NT2/D1 (cell line): Measurements from ENCODE around the gene NAXD.
"Not testable (repeated sequence)": the region's sequence is repeated elsewhere in the genome, so short reads cannot be mapped to it uniquely, and the experiment has no call there.

Source experiments
- DNase-seq: peaks from one replicate; pipeline ENCODE4 v3.0.0-alpha.2; 2011; ENCODE audit warnings: low read depth, low spot score
- H3K27me3 ChIP-seq: 2 replicates; pipeline ENCODE4 v1.6.0; 2011; ENCODE audit warnings: mild to moderate bottlenecking; ENCODE audit not compliant: insufficient read length, insufficient read depth
- H3K36me3 ChIP-seq: 2 replicates; pipeline ENCODE4 v1.6.1; 2011; ENCODE audit warnings: mild to moderate bottlenecking, low read length, mixed read lengths; ENCODE audit not compliant: insufficient read depth, insufficient read length
- H3K4me1 ChIP-seq: 2 replicates; pipeline ENCODE4 v1.5.1; 2011; ENCODE audit not compliant: insufficient read depth, insufficient read length
- H3K4me3 ChIP-seq: 2 replicates; pipeline ENCODE4 v1.5.1; 2011; ENCODE audit warnings: low read depth; ENCODE audit not compliant: insufficient read length
- H3K9ac ChIP-seq: 2 replicates; pipeline ENCODE4 v1.6.0; 2011; ENCODE audit warnings: low read depth; ENCODE audit not compliant: insufficient read length
- H3K9me3 ChIP-seq: 2 replicates; pipeline ENCODE4 v1.5.1; 2011; ENCODE audit warnings: mild to moderate bottlenecking, low read length; ENCODE audit not compliant: insufficient read depth
- SUZ12 ChIP-seq: IDR thresholded peaks from 2 replicates; pipeline ENCODE4 v1.6.1; 2011; ENCODE audit not compliant: insufficient read length, insufficient read depth; ENCODE audit errors: extremely low read depth
- YY1 ChIP-seq: IDR thresholded peaks from 2 replicates; pipeline ENCODE4 v1.6.1; 2011; ENCODE audit not compliant: insufficient read length, insufficient read depth
- ZNF274 ChIP-seq: IDR thresholded peaks from 2 replicates; pipeline ENCODE4 v1.6.1; 2011; ENCODE audit warnings: mild to moderate bottlenecking, low read depth, low read length

The NAXD gene

GRCh38 chr13:110662777-110663443 is 47.6 kb downstream of the NAXD start:
- H3K4me1 ChIP-seq, result no peaks in the 10 kb centered on the region
- no peak overlapping the region for H3K4me3 ChIP-seq
- H3K36me3 ChIP-seq, result peaks cover 64% of the 10 kb centered on the region
- H3K9ac ChIP-seq, result no peak overlapping the region
- DNase-seq, result no peak
- no peaks in the 10 kb centered on the region for H3K27me3 ChIP-seq
- H3K9me3 ChIP-seq, result peaks cover 13% of the 10 kb centered on the region; the same call in 1 of the 2 replicates
- TF ChIP-seq ZNF274 (no peak), YY1 (no peak), SUZ12 (no peak)

- Histone ChIP-seq H3K27me3 (no peaks in the 10 kb centered on the region), H3K4me3 (no peak overlapping the region), H3K36me3 (peaks cover 66% of the 10 kb centered on the region), H3K9ac (no peak overlapping the region), H3K4me1 (no peaks in the 10 kb centered on the region), H3K9me3 (peaks cover 11% of the 10 kb centered on the region; the same call in 1 of the 2 replicates)
- DNase-seq, result no peak
- TF ChIP-seq YY1 (no peak), SUZ12 (no peak), ZNF274 (no peak)
Measured at GRCh38 chr13:110663491-110663890, 48.1 kb downstream of the NAXD start.

GRCh38 chr13:110664041-110664440 is 48.7 kb downstream of the NAXD start:
- H3K27me3 ChIP-seq, result no peaks in the 10 kb centered on the region
- H3K4me1 ChIP-seq, result no peaks in the 10 kb centered on the region
- no peak for DNase-seq
- peaks cover 14% of the 10 kb centered on the region; the same call in 1 of the 2 replicates for H3K9me3 ChIP-seq
- no peak overlapping the region for H3K9ac ChIP-seq
- TF ChIP-seq SUZ12 (no peak), YY1 (no peak), ZNF274 (no peak)
- no peak overlapping the region for H3K4me3 ChIP-seq
- peaks cover 69% of the 10 kb centered on the region for H3K36me3 ChIP-seq

GRCh38 chr13:110664673-110665072 is 49.3 kb downstream of the NAXD start:
- peaks cover 69% of the 10 kb centered on the region for H3K36me3 ChIP-seq
- DNase-seq, result no peak
- H3K4me1 ChIP-seq, result no peaks in the 10 kb centered on the region
- H3K9ac ChIP-seq, result no peak overlapping the region
- peaks cover 21% of the 10 kb centered on the region; the same call in 1 of the 2 replicates for H3K9me3 ChIP-seq
- H3K4me3 ChIP-seq, result no peak overlapping the region
- H3K27me3 ChIP-seq, result no peaks in the 10 kb centered on the region
- TF ChIP-seq SUZ12, result no peak
- TF ChIP-seq YY1, result no peak
- TF ChIP-seq ZNF274, result no peak

DNA sequence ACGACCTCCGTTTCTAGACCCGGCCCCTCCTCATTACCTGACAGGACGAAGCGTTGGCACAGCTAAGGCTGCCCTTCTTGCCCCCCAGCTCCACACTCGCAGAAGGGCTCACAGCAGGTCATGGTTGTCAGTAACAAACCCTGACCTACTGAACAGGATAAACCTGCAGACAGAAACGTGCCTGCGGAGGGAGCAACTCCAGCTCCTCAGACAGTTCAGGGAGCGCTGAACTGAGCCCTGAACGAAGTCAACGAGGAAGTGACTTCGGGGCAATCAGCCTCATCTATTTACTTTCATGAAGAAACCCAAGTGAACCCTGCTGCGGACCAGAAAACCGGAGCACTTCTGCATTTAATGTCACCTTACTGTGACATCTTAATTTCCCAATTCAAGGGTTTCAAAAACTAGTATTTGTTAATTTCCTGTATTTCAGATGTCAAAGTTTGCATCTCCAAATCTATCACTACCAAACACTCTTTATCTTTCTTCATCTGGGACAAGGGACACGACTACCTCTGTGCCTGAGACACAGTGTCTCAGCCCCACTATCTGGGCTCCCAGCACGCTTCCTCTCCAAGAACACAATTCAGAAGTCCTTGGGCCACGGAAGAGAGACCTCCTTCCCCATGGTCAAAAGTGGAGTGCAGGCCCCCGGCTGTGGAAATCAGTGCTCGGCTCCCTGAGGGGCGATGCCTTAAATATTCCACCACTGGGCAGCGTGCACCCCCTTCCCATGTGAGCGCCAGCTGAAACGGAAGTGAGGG is 50.3 kb downstream of the NAXD start:
- Histone ChIP-seq H3K36me3 (peaks cover 69% of the 10 kb centered on the region), H3K9me3 (peaks cover 22% of the 10 kb centered on the region; the same call in 1 of the 2 replicates), H3K4me3 (no peak overlapping the region), H3K27me3 (no peaks in the 10 kb centered on the region), H3K9ac (no peak overlapping the region), H3K4me1 (no peaks in the 10 kb centered on the region)
- TF ChIP-seq YY1, result no peak
- no peak for TF ChIP-seq SUZ12
- no peak for TF ChIP-seq ZNF274
- no peak for DNase-seq

- H3K36me3 ChIP-seq, result peaks cover 69% of the 10 kb centered on the region
- no peak for DNase-seq
Measured at GRCh38 chr13:110666255-110666533, 50.8 kb downstream of the NAXD start.

DNA sequence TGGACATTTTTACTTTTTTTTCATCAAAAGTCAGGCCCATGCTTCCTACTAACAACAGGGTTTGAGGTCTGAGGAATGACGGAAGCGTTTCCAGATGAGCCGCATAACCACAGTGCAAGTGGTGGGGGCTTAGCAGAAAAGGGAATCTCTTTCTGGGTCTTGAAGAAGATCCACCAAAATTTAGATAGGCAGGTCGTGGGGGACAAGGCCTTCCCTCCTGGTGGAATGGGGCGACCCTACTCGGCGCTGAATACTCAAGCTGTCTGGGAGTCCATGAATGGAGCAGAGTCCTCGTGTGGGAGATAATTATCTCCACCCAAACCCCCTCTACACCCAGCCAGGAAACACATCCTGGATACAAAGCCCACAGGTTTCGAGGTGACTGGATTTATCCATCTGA is 53.7 kb downstream of the NAXD start:
- no peak for DNase-seq
- H3K9ac ChIP-seq, result no peak overlapping the region
- no peaks in the 10 kb centered on the region for H3K27me3 ChIP-seq
- TF ChIP-seq ZNF274 (no peak), SUZ12 (no peak), YY1 (no peak)
- H3K9me3 ChIP-seq, result peaks cover 11% of the 10 kb centered on the region; the same call in 1 of the 2 replicates
- no peak overlapping the region for H3K4me3 ChIP-seq
- no peaks in the 10 kb centered on the region for H3K4me1 ChIP-seq
- H3K36me3 ChIP-seq, result peaks cover 50% of the 10 kb centered on the region

More at GRCh38 chr13:110666255-110666533, 50.8 kb downstream of the NAXD start:
- peaks cover 20% of the 10 kb centered on the region; the same call in 1 of the 2 replicates for H3K9me3 ChIP-seq
- TF ChIP-seq SUZ12, result no peak
- no peak for TF ChIP-seq YY1
- no peak for TF ChIP-seq ZNF274
- no peak overlapping the region for H3K4me3 ChIP-seq
- no peak overlapping the region for H3K9ac ChIP-seq
- H3K27me3 ChIP-seq, result no peaks in the 10 kb centered on the region
- no peaks in the 10 kb centered on the region for H3K4me1 ChIP-seq

- peaks cover 44% of the 10 kb centered on the region for H3K36me3 ChIP-seq
- DNase-seq, result not testable (repeated sequence)
Measured at GRCh38 chr13:110669814-110670213, 54.5 kb downstream of the NAXD start.

More at GRCh38 chr13:110669814-110670213, 54.5 kb downstream of the NAXD start:
- not testable (repeated sequence) for H3K27me3 ChIP-seq, H3K4me1 ChIP-seq, H3K4me3 ChIP-seq, H3K9ac ChIP-seq
- peaks cover 11% of the 10 kb centered on the region; the same call in 1 of the 2 replicates for H3K9me3 ChIP-seq
